GM12873 (cell line): Measurements from ENCODE around the gene SCGB1A1.

Experiments
- TF ChIP-seq, protein P1 (sequence below): IDR thresholded peaks from 2 replicates; pipeline ENCODE4 v1.5.1; 2012; ENCODE audit warnings: low read depth, mild to moderate bottlenecking, moderate library complexity, low read length, control low read depth; ENCODE audit not compliant: insufficient read depth; ENCODE audit errors: missing control alignments

SCGB1A1 gene

DNA sequence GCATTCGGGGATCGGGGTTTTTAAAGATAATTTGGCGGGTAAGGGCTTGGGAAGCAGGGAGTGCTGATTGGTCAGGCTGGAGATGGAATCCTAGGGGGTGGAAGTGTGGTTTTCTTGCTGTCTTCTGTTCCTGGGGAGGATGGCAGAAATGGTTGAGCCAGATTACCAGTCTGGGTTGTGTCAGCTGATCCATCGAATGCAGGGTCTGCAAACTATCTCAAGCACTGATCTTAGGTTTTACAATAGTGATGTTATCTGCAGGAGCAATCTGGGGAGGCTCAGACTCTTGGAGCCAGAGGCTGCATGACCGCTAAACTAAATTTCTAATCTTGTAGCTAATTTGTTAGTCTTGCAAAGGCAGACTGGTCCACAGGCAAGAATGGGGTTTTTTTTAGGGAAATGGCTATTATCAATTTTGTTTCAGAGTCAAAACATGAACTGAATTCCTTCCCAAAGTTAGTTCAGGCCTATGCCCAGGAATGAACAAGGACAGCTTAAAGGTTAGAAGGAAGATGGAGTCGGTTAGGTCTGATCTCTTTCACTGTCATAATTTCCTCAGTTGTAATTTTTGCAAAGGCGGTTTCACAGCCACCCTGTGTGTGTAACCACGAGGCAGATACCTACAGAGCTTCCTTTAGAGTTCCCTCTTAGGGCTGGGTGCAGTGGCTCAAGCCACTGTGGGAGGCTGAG is 10.2 kb downstream of the SCGB1A1 start:
- TF ChIP-seq, protein P1, sequence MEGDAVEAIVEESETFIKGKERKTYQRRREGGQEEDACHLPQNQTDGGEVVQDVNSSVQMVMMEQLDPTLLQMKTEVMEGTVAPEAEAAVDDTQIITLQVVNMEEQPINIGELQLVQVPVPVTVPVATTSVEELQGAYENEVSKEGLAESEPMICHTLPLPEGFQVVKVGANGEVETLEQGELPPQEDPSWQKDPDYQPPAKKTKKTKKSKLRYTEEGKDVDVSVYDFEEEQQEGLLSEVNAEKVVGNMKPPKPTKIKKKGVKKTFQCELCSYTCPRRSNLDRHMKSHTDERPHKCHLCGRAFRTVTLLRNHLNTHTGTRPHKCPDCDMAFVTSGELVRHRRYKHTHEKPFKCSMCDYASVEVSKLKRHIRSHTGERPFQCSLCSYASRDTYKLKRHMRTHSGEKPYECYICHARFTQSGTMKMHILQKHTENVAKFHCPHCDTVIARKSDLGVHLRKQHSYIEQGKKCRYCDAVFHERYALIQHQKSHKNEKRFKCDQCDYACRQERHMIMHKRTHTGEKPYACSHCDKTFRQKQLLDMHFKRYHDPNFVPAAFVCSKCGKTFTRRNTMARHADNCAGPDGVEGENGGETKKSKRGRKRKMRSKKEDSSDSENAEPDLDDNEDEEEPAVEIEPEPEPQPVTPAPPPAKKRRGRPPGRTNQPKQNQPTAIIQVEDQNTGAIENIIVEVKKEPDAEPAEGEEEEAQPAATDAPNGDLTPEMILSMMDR: no peak

DNA sequence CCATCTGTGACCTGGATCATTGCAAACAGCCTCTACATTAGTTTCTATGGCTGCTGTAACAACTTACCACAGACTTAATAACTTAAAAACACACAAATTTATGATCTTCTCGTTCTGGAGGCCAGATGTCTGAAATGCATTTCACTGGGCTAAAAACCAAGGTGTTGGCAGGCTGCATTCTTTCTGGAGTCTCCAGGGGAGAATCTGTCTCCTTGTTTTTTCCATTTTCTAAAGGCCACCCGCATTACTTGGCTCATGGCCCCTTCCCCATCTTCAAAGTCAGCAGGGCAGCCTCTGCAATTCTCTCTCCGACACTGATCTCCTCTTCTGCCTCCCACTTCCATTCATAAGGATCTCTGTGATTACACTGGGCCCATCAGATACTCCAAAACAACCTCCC is 11.6 kb downstream of the SCGB1A1 start:
- TF ChIP-seq, protein P1: no peak

DNA sequence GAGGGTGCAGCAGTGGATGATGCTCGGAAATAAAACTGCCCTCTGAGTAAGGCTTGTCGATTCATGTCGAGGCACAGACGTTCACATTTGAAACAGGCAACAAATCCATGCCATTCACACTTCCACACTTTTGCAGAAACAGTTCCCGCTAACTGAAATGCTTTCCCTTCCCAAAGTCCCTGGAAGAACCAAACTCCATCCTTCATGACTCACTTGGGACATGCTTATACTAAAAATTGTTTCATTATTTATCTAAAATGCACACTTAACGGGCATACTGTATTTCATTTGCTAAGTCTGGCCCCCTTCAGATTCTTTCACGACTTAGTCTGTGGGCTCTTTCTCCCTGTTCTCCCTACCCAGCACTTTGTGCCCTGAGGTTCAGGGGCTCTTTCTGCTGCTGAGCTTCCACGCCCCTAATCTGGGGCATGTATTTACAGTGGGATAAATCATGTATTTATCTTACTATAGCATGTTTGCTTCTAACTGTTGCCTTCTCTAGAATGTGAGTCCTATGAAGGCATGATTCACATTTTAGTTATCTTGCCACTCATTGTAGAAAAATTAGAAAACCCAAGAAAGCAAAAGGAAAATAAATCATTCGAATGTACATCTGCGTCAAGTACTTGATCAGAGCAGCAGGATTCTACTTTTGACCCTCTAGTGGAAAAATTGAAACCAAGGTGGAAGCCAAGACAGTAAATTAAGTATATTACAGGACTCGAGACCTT is 12.5 kb downstream of the SCGB1A1 start:
- TF ChIP-seq, protein P1: no peak

DNA sequence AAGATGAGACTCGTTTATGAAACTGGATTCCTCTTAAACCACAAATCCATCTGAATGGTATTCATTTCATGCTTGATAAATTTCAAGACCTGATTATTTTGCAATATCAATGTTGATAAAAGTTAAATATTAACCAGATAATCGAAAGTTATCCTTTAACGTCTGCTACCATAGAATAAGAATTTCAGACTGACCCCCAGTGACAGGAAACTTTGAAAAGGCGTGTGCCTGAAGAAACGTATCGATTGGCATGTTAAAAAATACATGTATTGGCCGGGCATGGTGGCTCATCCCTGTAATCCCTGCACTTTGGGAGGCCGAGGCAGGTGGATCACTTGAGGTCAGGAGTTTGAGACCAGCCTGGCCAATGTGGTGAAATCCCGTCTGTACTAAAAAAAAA is 13.9 kb downstream of the SCGB1A1 start:
- TF ChIP-seq, protein P1: no peak

DNA sequence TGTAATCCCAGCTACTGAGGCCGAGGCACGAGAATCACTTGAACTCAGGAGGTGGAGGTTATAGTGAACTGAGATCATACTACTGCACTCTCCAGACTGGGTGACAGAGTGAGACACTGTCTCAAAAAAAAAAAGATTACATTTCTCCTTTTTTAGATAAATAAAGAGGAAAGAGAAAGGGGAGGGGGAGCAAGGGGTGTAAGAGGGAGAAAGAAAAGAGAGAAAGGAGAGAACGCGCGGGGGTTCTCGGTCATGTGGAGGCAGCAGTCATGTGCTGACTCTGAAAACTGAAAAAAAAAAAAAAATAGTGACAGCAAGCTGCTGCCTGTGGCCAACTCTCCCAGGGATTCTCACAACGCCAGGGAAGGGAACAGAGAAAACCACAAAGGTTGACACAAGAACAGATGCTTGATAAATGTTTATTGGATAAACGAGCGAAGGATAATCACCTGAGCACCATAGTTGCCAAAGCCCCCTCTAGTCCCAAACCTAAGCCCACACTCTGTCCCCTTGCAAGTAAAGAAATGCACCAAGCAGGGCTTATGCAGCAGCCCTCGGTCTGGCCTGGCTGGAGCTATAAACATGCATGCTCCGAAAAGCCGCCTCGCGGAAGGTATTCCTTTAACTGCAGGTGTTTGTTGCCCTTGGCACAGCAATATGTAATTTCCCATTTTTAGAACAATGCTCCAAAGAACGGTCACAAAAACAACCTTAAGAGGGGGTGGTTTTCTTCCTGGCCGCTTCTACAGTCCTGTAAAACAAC is 14.5 kb downstream of the SCGB1A1 start:
- TF ChIP-seq, protein P1: no peak

DNA sequence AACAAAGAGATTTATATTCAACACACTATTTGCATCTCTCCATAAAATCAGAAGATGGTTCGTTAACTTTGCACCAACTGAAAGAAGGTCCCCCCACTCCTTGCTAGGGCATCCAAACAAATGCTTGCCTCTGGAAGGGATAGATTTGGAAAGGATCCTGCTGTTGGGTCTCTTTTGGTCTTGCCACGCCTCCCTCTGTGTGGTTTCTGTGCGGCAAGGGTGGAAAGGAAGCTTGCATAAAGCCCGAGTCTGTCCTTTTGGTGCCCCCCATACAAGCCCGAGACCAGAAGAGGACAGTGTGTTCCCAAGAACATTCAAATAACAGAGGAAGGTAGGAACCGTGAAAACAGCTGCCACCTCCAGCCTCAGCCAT is 15.1 kb downstream of the SCGB1A1 start:
- TF ChIP-seq, protein P1: no peak
